HUDEP-2 (cell line): Measurements from ENCODE around the gene RFLNA.
A peak's percentile ranks its signal among the peaks of the same experiment; 100 is the strongest.

Source experiments
- DNase-seq, 76 experiments: peaks; one replicate each; lab custom pipeline; 2025; ENCODE audit not compliant: unreplicated experiment in 76 of 76; lab: John Stamatoyannopoulos, UW

Gene RFLNA

GRCh38 chr12:124335426-124336183 lies 40.7 kb downstream of the RFLNA start:
- DNase-seq, result no peak

GRCh38 chr12:124336184-124336437 lies 41.2 kb downstream of the RFLNA start:
- no peak for DNase-seq

GRCh38 chr12:124336742-124337520 lies 42.0 kb downstream of the RFLNA start:
- DNase-seq, result no peak

GRCh38 chr12:124337622-124338021 lies 42.7 kb downstream of the RFLNA start:
- DNase-seq, result no peak

GRCh38 chr12:124338448-124338847 lies 43.6 kb downstream of the RFLNA start:
- DNase-seq, result no peak

- no peak for DNase-seq
Measured at GRCh38 chr12:124338876-124339603, 44.1 kb downstream of the RFLNA start.

GRCh38 chr12:124340080-124340900 lies 45.4 kb downstream of the RFLNA start:
- DNase-seq, result no peak

GRCh38 chr12:124341645-124342069 lies 46.8 kb downstream of the RFLNA start:
- no peak for DNase-seq

GRCh38 chr12:124344022-124344421 lies 49.1 kb downstream of the RFLNA start:
- no peak for DNase-seq

GRCh38 chr12:124344526-124344925 lies 49.6 kb downstream of the RFLNA start:
- DNase-seq, result no peak

- no peak for DNase-seq
Measured at GRCh38 chr12:124345795-124346194, 50.9 kb downstream of the RFLNA start.

- no peak for DNase-seq
Measured at GRCh38 chr12:124346425-124347168, 51.7 kb downstream of the RFLNA start.

GRCh38 chr12:124347335-124347734 lies 52.4 kb downstream of the RFLNA start:
- no peak for DNase-seq

- DNase-seq, result peak in 4 of 76 experiments; percentile 4 to 8 (median 7)
Measured at GRCh38 chr12:124347805-124348658, 53.1 kb downstream of the RFLNA start.

- DNase-seq, result no peak
Measured at GRCh38 chr12:124348659-124349380, 53.9 kb downstream of the RFLNA start.

- no peak for DNase-seq
Measured at GRCh38 chr12:124350491-124350890, 55.6 kb downstream of the RFLNA start.

- DNase-seq, result no peak
Measured at GRCh38 chr12:124351422-124351821, 56.5 kb downstream of the RFLNA start.

GRCh38 chr12:124352257-124352656 lies 57.4 kb downstream of the RFLNA start:
- no peak for DNase-seq
